Right cardiac atrium (tissue), 5 donors: Measurements from ENCODE around the gene MYO5B. TPM values are rescaled to one million over a fixed set of nuclear protein-coding genes. Genes with fewer than 3 reads are reported as not detected.

Experiments
- ATAC-seq, 2 donors: fragments of 200-7000 bp; cut with Tn5 transposase; one replicate each; pipeline versions ENCODE4 v1.8.0 to v1.9.1; 2020; ENCODE audit warnings: moderate library complexity in 2 of 2, mild to moderate bottlenecking in 1 of 2
- DNase-seq, 3 donors: peaks; one replicate each; pipeline ENCODE4 v3.0.0-alpha.2; 2020
- H3K27ac ChIP-seq: one replicate; pipeline ENCODE4 v1.5.1; 2013; ENCODE audit warnings: mild to moderate bottlenecking, low read length, control low read depth, moderate library complexity
- H3K27me3 ChIP-seq: one replicate; pipeline ENCODE4 v1.6.1; 2013; ENCODE audit not compliant: control insufficient read depth, insufficient read depth
- H3K4me1 ChIP-seq: one replicate; pipeline ENCODE4 v1.6.1; 2013; ENCODE audit warnings: low read length; ENCODE audit not compliant: control insufficient read depth, insufficient read depth
- H3K4me3 ChIP-seq: one replicate; pipeline ENCODE4 v1.5.1; 2013; ENCODE audit warnings: low read length, control low read depth
- H3K9me3 ChIP-seq: one replicate; pipeline ENCODE4 v1.6.1; 2013; ENCODE audit warnings: low read length; ENCODE audit not compliant: control insufficient read depth
- WGBS: extraction: QIAGEN DNeasy Blood & Tissue Kit; methylation state at CpG from one replicate; pipeline ENCODE4 v1.1.7; 2013; 5-methylcytosine and 5-hydroxymethylcytosine counted together
- intact Hi-C, 4 donors: fragments of 100-400 bp; cut with DNase I; formaldehyde crosslinking; loops; one replicate each; pipeline versions ENCODE4 v1.11.0 to v1.14.0; 2022 to 2023
- polyA plus RNA-seq: library from polyadenylated mRNA; stranded (reverse); fragments of 200-250 nt; gene quantifications from one replicate; pipeline ENCODE4 v1.2.3, GENCODE V29; 2013
- total RNA-seq, 4 donors: library from RNA; stranded (reverse); fragmentation: NEBNext Ultra II Directional; extraction: Animal tissue kit (Norgen Biotek cat#: 25700); gene quantifications; one replicate each; pipeline ENCODE4 v1.2.1, GENCODE V29; 2021
- donor health status: healthy with polysubstance abuse.
- donor health status: DM: no; HTN: yes; CAD: no.
- donor health status: DM: no; HTN: no; CAD: no.
- donor health status: DM: no; HTN: yes; CAD: no; lungs with severe emphysema.
- donor health status: DM: yes; HTN: yes; CAD: no.

Gene MYO5B
- total and polyA plus RNA-seq, 5 donors = 1.4 to 4.5 (median 3.1) TPM

- H3K9me3 ChIP-seq = no peaks in the 10 kb centered on the region
- H3K4me1 ChIP-seq = no peaks in the 10 kb centered on the region
- H3K4me3 ChIP-seq = no peak overlapping the region
- WGBS = 70% methylated on average over 4 of the region's 4 CpGs
- DNase-seq = no peak
- H3K27ac ChIP-seq = no peak overlapping the region
- intact Hi-C loops = no loop called here
- ATAC-seq = no peak
- no peaks in the 10 kb centered on the region for H3K27me3 ChIP-seq
Measured at GRCh38 chr18:50080316-50080715, 114.6 kb downstream of the MYO5B start.

GRCh38 chr18:50079571-50080295, 115.2 kb downstream of the MYO5B start:
- peak; percentile 93 to 94 for ATAC-seq
- DNase-seq = peak; percentile 64 to 91 (median 87)
- WGBS = 53% methylated on average over 8 of the region's 8 CpGs

GRCh38 chr18:50076277-50076676, 118.7 kb downstream of the MYO5B start:
- DNase-seq = no peak

More at GRCh38 chr18:50079571-50080295, 115.2 kb downstream of the MYO5B start:
- Histone ChIP-seq H3K4me3 (no peak overlapping the region), H3K9me3 (no peaks in the 10 kb centered on the region), H3K4me1 (no peaks in the 10 kb centered on the region), H3K27me3 (no peaks in the 10 kb centered on the region), H3K27ac (no peak overlapping the region)
- intact Hi-C loops = no loop called here

GRCh38 chr18:50075772-50076171, 119.2 kb downstream of the MYO5B start:
- no peaks in the 10 kb centered on the region for H3K9me3 ChIP-seq
- H3K27me3 ChIP-seq = no peaks in the 10 kb centered on the region
- no peak overlapping the region for H3K4me3 ChIP-seq
- H3K4me1 ChIP-seq = no peaks in the 10 kb centered on the region
- intact Hi-C loops = no loop called here
- H3K27ac ChIP-seq = no peak overlapping the region
- 56% methylated on average over 4 of the region's 4 CpGs for WGBS
- no peak for ATAC-seq
- no peak for DNase-seq

More at GRCh38 chr18:50076277-50076676, 118.7 kb downstream of the MYO5B start:
- intact Hi-C loops = no loop called here
- Histone ChIP-seq H3K9me3 (no peaks in the 10 kb centered on the region), H3K27ac (no peak overlapping the region), H3K4me3 (no peak overlapping the region), H3K4me1 (no peaks in the 10 kb centered on the region), H3K27me3 (no peaks in the 10 kb centered on the region)
- 65% methylated on average over 6 of the region's 6 CpGs for WGBS
- ATAC-seq = no peak

- WGBS = 63% methylated on average over 5 of the region's 5 CpGs
- ATAC-seq (no peak), DNase-seq (no peak)
- H3K27ac ChIP-seq = no peak overlapping the region
- H3K9me3 ChIP-seq = no peaks in the 10 kb centered on the region
- H3K4me1 ChIP-seq = no peaks in the 10 kb centered on the region
- no peak overlapping the region for H3K4me3 ChIP-seq
- intact Hi-C loops = no loop called here
- H3K27me3 ChIP-seq = no peaks in the 10 kb centered on the region
Measured at GRCh38 chr18:50074404-50074803, 120.5 kb downstream of the MYO5B start.

GRCh38 chr18:50073319-50073718, 121.6 kb downstream of the MYO5B start:
- no peak for DNase-seq
- H3K27me3 ChIP-seq = no peaks in the 10 kb centered on the region
- intact Hi-C loops = no loop called here
- no peak overlapping the region for H3K4me3 ChIP-seq
- H3K4me1 ChIP-seq = no peaks in the 10 kb centered on the region
- H3K9me3 ChIP-seq = no peaks in the 10 kb centered on the region
- 80% methylated on average over 2 of the region's 2 CpGs for WGBS
- no peak overlapping the region for H3K27ac ChIP-seq
- no peak for ATAC-seq

- ATAC-seq (no peak), DNase-seq (no peak)
- Histone ChIP-seq H3K4me3 (no peak overlapping the region), H3K9me3 (no peaks in the 10 kb centered on the region), H3K27me3 (no peaks in the 10 kb centered on the region), H3K27ac (no peak overlapping the region), H3K4me1 (no peaks in the 10 kb centered on the region)
- intact Hi-C loops = no loop called here
- WGBS = 77% methylated on average over 2 of the region's 2 CpGs
Measured at GRCh38 chr18:50072146-50072545, 122.8 kb downstream of the MYO5B start.

- no peaks in the 10 kb centered on the region for H3K4me1 ChIP-seq
- no peaks in the 10 kb centered on the region for H3K9me3 ChIP-seq
- 73% methylated on average over 4 of the region's 4 CpGs for WGBS
- no peak for ATAC-seq
- H3K27ac ChIP-seq = no peak overlapping the region
- no peak overlapping the region for H3K4me3 ChIP-seq
- intact Hi-C loops = no loop called here
- H3K27me3 ChIP-seq = no peaks in the 10 kb centered on the region
- DNase-seq = no peak
Measured at GRCh38 chr18:50071397-50071796, 123.5 kb downstream of the MYO5B start.

- no peak overlapping the region for H3K27ac ChIP-seq
- no peaks in the 10 kb centered on the region for H3K4me1 ChIP-seq
- no peaks in the 10 kb centered on the region for H3K27me3 ChIP-seq
- H3K9me3 ChIP-seq = no peaks in the 10 kb centered on the region
- 83% methylated on average over 3 of the region's 3 CpGs for WGBS
- no peak for DNase-seq
- H3K4me3 ChIP-seq = no peak overlapping the region
- no peak for ATAC-seq
- intact Hi-C loops = no loop called here
Measured at GRCh38 chr18:50069422-50069821, 125.5 kb downstream of the MYO5B start.

- ATAC-seq (no peak), DNase-seq (no peak)
- Histone ChIP-seq H3K9me3 (no peaks in the 10 kb centered on the region), H3K27me3 (no peaks in the 10 kb centered on the region), H3K4me1 (no peaks in the 10 kb centered on the region), H3K27ac (no peak overlapping the region), H3K4me3 (no peak overlapping the region)
- WGBS = 82% methylated on average over 4 of the region's 4 CpGs
- intact Hi-C loops = no loop called here
Measured at GRCh38 chr18:50065527-50065926, 129.4 kb downstream of the MYO5B start.

- WGBS = 84% methylated on average over 3 of the region's 3 CpGs
Measured at GRCh38 chr18:50065039-50065438, 129.9 kb downstream of the MYO5B start.

More at GRCh38 chr18:50065039-50065438, 129.9 kb downstream of the MYO5B start:
- H3K4me1 ChIP-seq = no peaks in the 10 kb centered on the region
- DNase-seq (no peak), ATAC-seq (no peak)
- no peaks in the 10 kb centered on the region for H3K27me3 ChIP-seq
- H3K9me3 ChIP-seq = no peaks in the 10 kb centered on the region
- H3K27ac ChIP-seq = no peak overlapping the region
- H3K4me3 ChIP-seq = no peak overlapping the region
- intact Hi-C loops = no loop called here
